ENCODE measurements around the gene SPC24.

DNA sequence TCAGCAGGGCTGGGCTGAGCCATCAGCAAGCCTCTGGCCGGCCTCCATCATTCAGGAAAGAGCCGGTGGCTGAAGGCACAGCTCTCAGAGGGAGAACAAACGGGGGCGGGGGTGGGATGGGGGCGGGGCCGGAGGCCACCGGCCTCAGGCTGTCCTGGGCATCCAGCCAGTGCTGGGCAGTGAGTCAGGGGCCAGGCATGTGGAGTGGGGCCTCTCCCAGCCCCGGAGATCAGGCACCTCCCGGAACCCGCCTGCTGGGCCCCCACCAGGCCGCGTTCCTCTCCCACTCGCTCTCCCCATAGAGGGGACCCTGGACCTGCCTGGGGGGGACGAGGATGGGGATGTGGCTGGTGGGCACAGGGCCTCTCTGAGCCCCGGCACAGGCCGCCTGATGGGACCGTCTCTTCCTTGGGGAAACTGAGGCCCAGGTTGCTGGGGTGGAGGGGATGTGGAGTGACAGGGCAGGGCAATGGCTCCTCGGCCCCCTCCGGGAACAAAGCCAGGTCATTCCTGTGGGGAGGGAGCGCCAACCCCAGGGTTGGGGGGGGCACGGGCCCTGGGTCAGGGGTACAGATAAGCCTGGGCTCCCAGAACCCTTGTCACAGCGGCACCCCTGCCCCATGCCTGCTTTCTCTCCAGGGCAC, 12.9 kb downstream of the SPC24 start:
- no peak for TF ChIP-seq POLR2A (IDR thresholded peaks at IDR 0.05; ENCODE audit: low read length)
- TF ChIP-seq GATA1 (IDR thresholded peaks at IDR 0.05; ENCODE audit: low read depth, low read length): no peak
